Measurements from ENCODE around the gene ZNF19. TPM values are rescaled to one million over a fixed set of nuclear protein-coding genes. Genes with fewer than 3 reads are reported as not detected.

The ZNF19 gene
- total RNA-seq, 2 donors from 2014 or later, result 3.5 to 4.1 TPM

- H3K27me3 ChIP-seq, result no peaks in the 10 kb centered on the region
- H3K9ac ChIP-seq (ENCODE audit: low read depth in 2 of 2, low read length in 2 of 2), result no peak overlapping the region
- no peak overlapping the region for H3K27ac ChIP-seq
- H3K9me3 ChIP-seq, result no peaks in the 10 kb centered on the region
- no peaks in the 10 kb centered on the region for H3K36me3 ChIP-seq
- DNase-seq, result no peak
- no peak overlapping the region for H3K4me3 ChIP-seq
- TF ChIP-seq CTCF (IDR thresholded peaks at IDR 0.05), result no peak
- intact Hi-C loops (cut with DNase I), result no loop called here
- H3K4me1 ChIP-seq, result no peaks in the 10 kb centered on the region
Observed at GRCh38 chr16:71472051-71472450, 17.1 kb downstream of the ZNF19 start.

- DNase-seq, result no peak
- H3K27me3 ChIP-seq, result no peaks in the 10 kb centered on the region
- TF ChIP-seq CTCF (IDR thresholded peaks at IDR 0.05), result no peak
- no peak overlapping the region for H3K27ac ChIP-seq
- H3K9me3 ChIP-seq, result no peaks in the 10 kb centered on the region
- H3K4me1 ChIP-seq, result no peaks in the 10 kb centered on the region
- no peaks in the 10 kb centered on the region for H3K36me3 ChIP-seq
- intact Hi-C loops (cut with DNase I), result no loop called here
- H3K9ac ChIP-seq (ENCODE audit: low read depth in 2 of 2, low read length in 2 of 2), result no peak overlapping the region
- H3K4me3 ChIP-seq, result no peak overlapping the region
Observed at GRCh38 chr16:71467810-71468209, 21.3 kb downstream of the ZNF19 start.

- peaks cover 7% of the 10 kb centered on the region for H3K4me1 ChIP-seq
- no peaks in the 10 kb centered on the region for H3K9me3 ChIP-seq
- TF ChIP-seq CTCF (IDR thresholded peaks at IDR 0.05), result no peak
- H3K27ac ChIP-seq, result no peak overlapping the region
- H3K27me3 ChIP-seq, result no peaks in the 10 kb centered on the region
- no peak for DNase-seq
- H3K4me3 ChIP-seq, result no peak overlapping the region
- intact Hi-C loops (cut with DNase I), result no loop called here
- H3K9ac ChIP-seq (ENCODE audit: low read depth in 2 of 2, low read length in 2 of 2), result no peak overlapping the region
- no peaks in the 10 kb centered on the region for H3K36me3 ChIP-seq
Observed at GRCh38 chr16:71464231-71464630, 24.9 kb downstream of the ZNF19 start.

GRCh38 chr16:71461686-71462648 lies 27.2 kb downstream of the ZNF19 start, which contains the start of gene ZNF23:
Gene ZNF23, minus strand, starts transcription at chr16:71462247. Its CDS starts 5,451 bp downstream, at chr16:71456796.
- peak; percentile 86 for DNase-seq
- peaks cover 7% of the 10 kb centered on the region for H3K4me1 ChIP-seq
- H3K4me3 ChIP-seq, result peak within 1 kb of the TSS; percentile 92
- no peaks in the 10 kb centered on the region for H3K27me3 ChIP-seq
- intact Hi-C loops (cut with DNase I), result loop anchor here (2.0 kb wide), 1 partner anchor 23 kb away; no protein-coding TSS in a partner anchor
- no peaks in the 10 kb centered on the region for H3K9me3 ChIP-seq
- H3K36me3 ChIP-seq, result no peaks in the 10 kb centered on the region
- no peak for TF ChIP-seq CTCF (IDR thresholded peaks at IDR 0.05)
- H3K27ac ChIP-seq, result peak within 1 kb of the TSS; percentile 42
- H3K9ac ChIP-seq (ENCODE audit: low read depth in 2 of 2, low read length in 2 of 2), result peak within 1 kb of the TSS; percentile 86 to 96

- H3K36me3 ChIP-seq, result no peaks in the 10 kb centered on the region
- intact Hi-C loops (cut with DNase I), result no loop called here
- no peak overlapping the region for H3K27ac ChIP-seq
- H3K4me1 ChIP-seq, result peaks cover 7% of the 10 kb centered on the region
- TF ChIP-seq CTCF (IDR thresholded peaks at IDR 0.05), result no peak
- H3K27me3 ChIP-seq, result no peaks in the 10 kb centered on the region
- no peak for DNase-seq
- H3K9ac ChIP-seq (ENCODE audit: low read depth in 2 of 2, low read length in 2 of 2), result no peak overlapping the region
- peak overlapping the region; percentile 92 for H3K4me3 ChIP-seq
- no peaks in the 10 kb centered on the region for H3K9me3 ChIP-seq
Observed at GRCh38 chr16:71460941-71461340, 28.2 kb downstream of the ZNF19 start.

Data from colonic mucosa (tissue), 4 donors.